ENCODE data around the gene ATG2B.

The ATG2B gene

DNA sequence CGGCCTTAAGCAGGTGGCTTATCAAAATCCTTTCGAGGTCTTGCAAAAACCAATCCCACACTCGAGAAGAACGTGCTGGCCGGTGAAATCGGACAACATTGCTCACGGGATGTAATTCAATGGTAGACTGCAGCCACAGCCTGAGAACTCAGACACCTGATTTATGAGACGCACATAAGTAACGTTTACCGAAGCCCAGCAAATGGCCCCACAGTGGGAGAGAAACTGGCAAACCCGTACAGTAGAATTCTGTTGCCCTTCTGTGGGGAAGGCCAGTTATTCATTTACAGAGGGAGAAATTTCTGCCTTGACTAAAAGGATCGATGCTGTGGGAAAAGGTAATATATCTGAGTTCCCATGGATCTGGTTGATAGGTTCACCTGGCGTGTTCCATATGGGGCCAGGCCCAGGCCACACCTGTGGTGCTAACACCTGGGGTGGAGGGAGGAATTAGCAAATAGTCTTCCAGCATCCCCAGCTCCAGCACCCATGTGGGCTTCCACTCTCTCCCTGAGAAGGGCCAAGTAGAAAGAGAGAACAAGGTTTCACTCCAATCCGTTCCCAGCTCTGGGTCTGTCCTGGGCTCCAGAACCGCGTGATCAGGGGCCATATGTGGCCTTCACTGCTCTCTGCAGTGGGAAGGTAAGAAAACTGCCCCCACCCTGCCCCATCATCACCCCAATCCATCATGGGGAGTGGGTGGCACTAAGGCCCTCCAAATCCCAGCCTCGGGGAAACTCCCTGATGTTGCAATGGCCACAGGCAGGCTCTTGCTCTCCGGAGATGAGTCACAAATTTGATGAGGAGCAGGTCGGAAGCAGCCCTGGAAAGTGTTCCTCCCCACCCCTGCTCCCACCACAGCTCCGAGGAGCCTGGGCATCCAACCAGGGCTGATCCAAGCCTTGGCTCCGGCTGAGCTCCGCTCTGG lies 94.4 kb downstream of the ATG2B start:
- no peak for DNase-seq

DNA sequence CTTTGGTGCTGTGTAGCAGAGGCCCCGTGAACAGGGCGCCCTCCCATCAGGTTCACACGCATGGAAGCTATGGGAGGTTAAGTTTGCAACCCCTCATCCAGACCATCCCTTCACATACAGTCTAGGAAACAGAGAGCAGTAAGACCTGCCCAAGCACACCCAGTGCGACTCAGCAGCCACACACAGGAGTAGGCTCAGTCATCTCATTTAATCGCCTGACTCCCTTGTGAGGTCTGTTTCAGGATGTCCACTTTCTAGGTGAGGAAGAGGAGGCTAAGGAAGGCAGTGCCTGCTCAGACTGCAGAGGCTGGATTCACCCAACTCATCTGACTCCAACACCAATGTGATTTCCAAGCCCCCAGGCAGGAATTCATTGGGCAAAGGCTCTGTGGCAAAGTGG lies 95.2 kb downstream of the ATG2B start:
- DNase-seq, result no peak

DNA sequence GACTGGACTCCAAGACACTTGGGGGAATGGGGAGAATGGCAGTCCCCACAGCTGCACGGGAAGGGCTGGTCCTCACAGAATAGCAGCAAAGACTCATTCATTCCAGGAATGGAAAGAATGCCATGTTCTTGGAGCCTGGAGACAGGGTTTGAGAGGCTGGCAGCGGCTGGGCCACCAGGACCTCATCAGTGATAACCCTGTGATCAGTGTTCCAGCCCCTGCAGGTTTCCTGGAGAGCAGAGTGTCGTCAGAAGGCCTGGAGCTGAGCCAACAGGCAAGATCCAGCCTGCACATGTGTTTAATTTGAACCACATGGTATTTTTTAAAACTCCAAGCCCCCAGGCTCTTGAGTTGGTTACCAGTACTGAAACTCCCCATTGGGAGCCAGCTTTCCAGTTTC lies 95.8 kb downstream of the ATG2B start:
- no peak for DNase-seq

DNA sequence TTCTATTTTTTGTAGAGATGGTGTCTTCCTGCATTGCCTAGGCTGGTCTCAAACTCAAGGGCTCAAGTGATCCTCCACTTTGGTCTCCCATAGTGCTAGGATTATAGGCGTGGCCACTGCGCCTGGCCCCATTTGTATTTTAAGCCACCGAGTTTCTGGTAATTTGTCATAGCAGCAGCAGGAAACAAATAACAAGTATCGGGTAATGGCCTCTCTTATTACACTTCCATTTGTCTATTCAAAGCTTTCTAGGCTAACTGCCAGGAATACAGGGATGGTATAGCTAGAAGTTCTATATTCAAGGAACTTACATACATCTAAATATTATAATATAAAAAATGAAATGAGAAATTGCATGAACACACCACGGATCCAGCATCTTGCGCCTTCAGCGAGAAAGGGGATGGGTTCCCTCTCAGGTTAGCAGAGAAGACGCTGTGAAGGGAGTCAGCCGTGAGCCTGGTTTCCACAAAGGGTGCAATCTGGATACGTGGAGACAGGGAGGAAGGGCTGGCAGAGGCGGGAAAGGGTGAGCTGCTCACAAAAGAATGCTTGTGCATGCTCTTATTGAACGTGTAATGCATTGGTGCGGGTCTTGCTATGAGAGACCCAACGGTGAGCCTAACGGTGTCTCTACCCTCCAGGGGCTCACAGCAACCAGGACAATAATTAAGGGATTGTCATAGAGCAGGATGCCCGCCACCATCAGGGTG lies 97.6 kb downstream of the ATG2B start:
- no peak for DNase-seq

DNA sequence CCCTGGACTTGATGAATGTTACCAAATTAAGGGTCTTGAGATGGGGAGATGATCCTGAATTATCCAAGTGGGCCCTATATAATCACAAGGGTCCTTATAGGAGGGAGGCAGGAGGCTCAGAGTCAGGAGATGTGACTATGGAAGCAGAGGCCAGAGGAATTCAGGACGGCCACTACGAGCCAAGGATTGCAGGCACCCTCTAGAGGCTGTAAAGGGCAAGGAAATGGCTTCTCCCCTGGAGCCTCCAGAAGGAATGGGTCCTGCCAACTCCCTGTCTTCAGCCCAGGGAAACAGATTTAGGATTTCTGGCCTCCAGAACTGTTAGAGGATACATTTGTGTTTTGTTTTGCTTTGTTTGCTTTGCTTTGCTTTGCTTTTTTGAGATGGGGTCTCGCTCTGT lies 98.3 kb downstream of the ATG2B start:
- peak; percentile 35 for DNase-seq

DNA sequence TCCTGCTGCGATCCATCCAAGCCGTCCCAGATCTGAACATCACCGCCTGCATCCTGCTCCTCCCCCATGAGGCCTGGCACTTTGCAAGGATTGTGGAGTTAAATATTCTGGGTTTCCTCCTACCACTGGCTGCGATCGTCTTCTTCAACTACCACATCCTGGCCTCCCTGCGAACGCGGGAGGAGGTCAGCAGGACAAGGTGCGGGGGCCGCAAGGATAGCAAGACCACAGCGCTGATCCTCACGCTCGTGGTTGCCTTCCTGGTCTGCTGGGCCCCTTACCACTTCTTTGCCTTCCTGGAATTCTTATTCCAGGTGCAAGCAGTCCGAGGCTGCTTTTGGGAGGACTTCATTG lies 99.0 kb downstream of the ATG2B start:
- DNase-seq, result no peak

DNA sequence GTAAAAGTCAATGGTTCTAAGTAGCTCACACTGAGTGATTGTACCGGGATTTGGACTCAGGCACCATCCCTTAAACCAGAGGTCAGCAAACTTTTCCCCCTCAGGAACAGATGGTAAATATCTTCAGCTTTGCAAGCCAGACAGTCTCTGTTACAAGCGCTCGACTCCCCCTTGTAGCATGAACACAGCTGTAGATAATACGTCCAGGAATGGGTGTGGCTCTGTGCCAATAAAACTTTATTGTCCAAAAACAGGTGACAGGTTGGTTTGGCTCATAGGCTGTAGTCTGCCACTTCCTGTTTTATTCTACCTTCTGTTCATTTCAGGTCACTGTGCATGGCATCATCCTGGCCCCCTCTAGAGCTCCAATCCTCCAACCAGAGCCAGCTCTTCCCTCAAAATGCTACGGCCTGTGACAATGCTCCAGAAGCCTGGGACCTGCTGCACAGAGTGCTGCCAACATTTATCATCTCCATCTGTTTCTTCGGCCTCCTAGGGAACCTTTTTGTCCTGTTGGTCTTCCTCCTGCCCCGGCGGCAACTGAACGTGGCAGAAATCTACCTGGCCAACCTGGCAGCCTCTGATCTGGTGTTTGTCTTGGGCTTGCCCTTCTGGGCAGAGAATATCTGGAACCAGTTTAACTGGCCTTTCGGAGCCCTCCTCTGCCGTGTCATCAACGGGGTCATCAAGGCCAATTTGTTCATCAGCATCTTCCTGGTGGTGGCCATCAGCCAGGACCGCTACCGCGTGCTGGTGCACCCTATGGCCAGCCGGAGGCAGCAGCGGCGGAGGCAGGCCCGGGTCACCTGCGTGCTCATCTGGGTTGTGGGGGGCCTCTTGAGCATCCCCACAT lies 99.6 kb downstream of the ATG2B start:
- DNase-seq, result peak; percentile 61

DNA sequence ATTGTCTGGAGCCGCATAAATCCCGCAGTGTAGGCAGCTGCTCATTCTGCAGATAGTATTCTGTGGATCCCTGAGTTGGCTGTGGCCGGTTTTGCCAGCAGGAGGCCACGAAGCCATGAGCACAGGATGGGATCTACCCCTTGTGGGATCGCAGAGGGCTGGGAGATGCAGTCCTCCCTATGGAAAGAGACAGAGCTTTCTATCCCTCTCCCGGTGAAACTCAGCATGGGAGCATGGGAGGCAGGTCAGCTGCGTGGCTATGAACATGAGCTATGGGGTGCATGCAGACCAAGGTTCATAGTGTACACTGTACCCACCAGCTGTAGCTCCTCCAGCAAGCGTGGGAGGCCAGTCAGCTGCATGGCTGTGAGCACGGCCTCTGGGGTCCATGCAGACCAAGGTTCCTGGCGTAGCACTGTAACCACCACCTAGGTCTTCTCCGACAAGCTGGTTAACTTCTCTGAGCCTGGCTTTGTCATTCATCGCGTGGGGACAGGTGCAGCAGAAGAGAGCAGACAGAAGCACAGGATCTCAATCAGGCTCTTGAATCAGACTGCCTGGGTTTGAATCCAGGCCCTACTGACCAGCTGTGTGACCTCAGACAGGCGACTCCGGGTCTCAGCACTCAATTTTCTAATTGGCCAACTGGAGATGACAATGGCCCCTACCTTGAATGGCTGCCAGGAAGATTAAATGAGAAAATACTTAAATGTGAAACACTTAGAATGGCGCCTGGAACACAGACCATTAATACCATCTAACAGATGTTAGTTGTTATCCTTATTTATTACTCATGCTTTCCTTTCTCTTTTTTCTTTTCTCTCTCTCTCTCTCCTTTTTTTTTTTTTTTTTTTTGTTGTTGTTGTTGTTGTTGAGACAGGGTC lies 101.1 kb downstream of the ATG2B start:
- no peak for DNase-seq

DNA sequence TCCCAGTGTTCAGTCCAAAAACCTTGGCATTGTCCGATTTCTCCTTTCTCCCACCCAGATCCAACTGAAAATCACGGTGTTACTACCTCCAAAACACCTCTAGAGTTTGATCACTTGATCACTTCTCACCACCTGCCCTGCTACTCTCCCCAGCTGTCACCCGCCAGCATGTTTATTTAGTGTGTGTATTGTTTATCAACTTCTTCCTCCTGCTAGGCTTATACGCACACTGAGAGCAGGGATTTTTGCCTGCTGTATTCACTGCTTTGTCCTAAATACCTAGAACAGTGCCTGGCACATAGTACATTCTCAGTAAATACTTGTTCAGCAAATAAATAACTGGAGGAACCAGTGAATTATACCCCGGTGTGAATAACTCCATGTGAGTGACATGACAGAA lies 102.1 kb downstream of the ATG2B start:
- no peak for DNase-seq

DNA sequence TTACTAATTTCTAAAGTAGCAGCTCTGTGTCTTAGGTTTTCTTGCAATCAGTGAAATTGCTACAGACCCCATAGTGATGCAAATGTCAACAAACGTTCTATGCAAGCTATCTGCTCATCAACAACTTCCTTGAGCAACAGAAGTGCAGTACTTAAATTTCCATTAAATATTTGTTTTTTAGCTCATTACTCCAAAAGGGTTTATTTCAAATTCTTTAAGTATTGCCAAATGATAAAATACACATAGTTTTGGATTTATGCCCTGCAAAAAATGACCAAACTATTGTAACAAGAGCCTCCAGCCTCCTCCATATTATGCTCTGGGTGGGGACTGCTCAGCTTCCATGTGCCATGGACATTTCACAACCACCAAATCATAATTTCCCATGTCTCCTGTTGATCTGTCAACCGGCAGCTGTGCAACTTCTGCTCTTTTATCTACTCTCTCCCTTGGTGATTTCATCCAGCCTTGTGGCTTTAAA lies 102.8 kb downstream of the ATG2B start:
- no peak for DNase-seq

DNA sequence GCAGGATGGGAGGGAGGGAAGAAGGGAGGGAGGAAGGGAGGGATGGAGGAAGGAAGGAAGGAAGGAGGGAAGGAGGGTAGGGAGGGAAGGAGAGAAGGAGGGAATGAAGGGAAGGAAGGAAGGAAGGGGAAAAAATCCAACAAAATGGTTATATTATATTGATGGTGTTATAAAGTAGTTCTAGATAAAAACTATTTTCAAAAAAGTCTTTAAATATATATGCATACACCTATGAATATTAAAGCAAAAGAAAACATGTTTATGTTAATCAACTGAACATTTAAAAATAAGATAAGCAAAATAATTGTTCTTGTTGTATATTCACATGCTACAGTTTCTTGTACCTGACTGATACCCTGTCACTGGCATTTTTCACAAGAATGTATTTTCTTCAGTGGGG lies 105.2 kb downstream of the ATG2B start:
- no peak for DNase-seq

DNA sequence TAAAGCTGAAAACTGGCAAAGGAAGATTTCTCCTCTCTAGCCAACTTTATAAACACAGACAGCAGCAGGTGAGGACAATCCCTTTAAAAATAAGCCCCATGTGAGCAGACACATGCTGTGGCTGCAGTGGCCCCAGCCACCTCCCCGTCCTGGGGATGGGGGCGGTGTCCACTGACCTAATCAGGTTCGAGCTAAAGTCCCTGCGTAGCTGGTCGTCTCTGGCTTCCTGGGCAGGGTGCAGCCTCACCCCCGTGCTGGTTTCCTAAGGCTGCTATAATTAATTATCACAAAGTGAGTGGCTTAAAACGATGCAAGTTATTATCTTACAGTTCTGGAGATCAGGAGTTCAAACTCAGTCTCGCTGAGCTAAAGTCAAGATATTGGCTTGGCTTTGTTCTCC lies 106.1 kb downstream of the ATG2B start:
- no peak for DNase-seq

DNA sequence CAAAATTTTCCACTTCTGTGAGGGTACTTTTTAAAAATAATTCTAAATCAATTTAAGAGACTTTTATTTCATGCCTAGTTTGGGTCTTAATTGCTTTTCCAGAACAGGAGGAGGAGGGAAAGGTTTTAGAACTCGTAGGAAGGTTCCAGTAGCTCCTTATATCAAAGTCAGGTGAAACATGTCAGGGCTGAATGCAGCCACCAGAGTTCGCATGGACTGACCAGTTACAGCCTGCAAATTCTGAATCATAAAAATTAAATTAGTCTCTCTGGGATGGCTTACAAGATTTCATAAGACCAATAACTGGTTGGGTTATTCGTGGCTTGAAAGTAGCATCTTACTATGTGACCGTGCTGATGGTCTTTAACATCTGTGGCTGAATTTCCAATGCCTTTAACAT lies 106.7 kb downstream of the ATG2B start:
- no peak for DNase-seq

DNA sequence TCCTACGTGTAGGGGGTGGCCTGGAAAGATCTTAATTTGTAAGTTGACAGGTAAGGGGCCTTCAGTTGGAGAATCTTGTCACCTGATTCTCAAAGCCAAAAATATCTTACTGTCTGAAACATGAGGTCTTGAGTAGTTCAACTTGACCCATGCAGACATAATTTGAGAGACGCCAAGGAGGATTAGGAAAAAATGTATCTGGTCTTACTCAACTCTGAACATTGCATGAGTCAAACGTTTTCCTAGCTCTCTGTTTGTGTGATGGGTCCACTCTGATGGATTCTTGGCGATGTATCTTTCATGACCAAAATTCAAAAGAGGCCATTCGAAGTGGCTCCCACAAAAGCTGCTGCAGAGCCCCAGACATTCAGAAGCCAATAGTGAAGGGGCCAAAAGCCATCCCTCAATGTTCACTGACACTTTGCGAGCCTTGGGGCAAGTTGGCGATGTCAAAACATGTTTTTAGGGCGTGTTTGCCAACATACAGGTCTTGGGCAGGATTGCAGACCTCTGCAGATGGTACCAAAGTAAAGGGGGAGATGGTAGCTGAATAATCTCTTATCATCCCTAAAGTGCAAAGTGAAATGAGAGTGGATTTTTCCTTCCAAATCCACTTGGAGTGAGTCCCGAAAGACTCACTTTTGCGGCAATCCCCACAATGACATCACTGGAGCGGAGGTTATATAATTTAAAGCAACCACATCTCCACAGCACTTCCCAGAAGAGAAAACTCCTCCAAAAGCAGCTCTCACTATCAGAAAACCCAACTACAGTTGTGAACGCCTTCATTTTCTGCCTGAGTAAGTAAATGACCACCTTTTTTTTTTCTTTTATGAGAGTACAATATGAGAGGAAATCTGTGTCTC lies 107.4 kb downstream of the ATG2B start, which contains the start of gene BDKRB1:
BDKRB1 (plus strand) TSS at position 710 of the 866 bp plus-strand sequence. CDS start 7,473 bp downstream, outside the sequence.
- no peak for DNase-seq

DNA sequence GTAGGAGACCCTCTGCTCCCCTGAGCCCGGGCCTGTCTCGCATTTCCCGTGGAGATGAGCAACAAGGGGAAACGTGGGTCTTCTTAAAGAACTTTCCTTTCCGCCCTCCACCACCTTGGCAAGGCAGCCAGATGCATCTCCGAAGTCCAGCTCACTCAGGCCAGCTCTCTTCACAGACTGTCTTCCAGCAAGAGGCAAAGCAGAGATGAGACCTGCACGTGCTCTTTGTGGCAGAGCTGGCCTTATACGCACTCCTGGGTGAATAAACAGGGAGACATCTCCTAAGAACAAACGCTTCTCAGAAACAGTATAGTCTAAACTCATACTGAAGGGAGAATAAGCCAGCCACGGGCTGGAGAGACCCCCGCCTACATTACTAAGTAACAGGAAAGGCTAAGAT lies 108.5 kb downstream of the ATG2B start:
- no peak for DNase-seq

DNA sequence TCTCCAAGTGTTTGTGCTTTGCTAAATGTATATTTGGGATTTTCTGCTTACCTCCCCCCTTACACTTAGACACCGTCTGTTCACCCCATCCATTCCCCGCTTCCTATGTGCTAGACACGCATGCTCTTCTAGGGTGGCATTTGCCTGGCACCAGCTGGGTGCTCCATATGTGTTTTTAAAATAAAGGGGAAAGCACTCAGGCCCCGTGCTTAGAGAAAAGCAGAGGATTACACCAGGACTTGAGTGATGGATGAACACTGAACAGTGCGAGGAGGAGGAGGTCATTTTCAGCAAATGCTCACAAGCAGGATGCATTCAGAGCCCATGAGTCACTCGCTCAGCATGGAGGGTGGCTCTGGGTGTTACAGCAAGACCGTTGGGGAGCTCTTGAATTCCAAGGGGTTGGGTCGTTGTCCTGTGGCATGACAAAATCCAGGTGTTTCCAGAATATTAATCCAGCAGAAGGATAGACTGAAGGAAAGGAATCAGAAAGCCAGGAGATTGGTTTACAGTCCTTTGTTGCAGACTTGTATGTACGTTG lies 110.1 kb downstream of the ATG2B start:
- DNase-seq, result peak; percentile 100

DNA sequence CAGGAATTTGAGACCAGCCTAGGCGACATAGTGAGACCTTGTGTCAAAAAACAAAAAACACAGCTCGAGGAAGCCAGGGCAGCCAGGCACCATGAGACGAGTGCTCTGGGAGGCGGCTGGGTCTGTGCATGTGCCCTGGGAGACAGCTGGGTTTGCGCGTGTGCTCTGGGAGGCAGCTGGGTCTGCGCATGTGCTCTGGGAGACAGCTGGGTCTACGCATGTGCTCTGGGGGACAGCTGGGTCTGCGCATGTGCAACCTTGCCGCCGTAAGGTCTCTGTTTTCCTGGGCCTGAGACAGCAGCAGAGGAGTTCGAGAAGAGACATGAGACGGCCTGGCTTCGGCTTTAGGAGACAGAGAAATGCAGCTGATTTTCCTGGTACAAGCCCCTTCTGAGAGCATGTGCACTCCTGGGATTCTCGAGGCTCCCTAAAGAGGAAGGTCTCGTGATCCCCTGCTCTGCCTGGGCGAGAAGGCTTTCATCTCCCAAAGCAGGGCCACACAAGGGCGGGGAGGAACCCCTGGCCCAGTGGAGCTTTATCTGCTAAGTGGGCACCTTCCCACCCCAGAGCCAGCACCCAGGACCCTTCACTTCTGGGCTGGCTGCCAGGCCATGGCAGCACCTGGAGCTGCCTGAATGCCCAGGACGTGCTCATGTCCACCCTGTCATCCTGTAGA lies 110.7 kb downstream of the ATG2B start:
- peak; percentile 85 for DNase-seq

DNA sequence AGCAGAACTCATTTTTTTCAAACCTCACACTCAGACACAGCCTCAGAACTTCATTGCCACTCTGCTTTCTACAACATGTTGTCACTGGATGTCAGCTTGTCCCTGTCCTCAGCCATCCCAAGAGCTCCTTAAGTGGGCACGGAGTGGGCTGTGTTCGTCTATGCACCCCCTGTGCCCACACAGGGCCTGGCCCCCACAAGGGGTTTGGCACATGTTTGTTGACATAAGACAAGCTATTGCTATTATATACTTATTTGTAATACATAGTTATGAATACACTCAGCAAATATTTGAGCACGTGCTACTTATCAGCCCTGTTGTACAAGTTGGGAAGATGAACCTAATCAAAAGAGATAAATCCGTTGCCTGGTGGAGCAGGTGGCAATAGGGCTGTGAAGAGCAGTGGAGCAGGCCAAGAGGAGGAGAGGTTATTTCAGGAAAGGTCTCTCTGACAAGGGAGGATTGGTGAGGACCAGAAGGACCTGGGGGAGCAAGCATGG lies 111.4 kb downstream of the ATG2B start:
- no peak for DNase-seq

DNA sequence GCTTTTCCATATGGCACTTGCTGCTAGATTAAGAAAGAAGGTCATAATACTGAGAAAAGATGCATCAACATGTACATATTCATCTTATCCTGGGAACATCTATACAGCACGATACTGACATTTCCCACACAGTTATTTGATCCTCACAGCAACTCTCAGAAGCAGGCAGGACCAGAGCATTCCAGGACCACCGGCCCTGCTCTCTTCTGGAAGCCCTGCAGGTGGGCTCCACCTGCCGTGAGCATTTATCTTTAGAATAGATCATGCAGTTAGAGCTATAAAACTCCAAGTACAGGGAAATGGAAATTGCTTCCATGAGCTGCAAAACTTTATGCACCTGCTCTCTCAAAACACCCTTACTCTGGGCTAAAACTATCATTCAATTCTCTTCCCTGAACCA lies 112.7 kb downstream of the ATG2B start:
- no peak for DNase-seq

DNA sequence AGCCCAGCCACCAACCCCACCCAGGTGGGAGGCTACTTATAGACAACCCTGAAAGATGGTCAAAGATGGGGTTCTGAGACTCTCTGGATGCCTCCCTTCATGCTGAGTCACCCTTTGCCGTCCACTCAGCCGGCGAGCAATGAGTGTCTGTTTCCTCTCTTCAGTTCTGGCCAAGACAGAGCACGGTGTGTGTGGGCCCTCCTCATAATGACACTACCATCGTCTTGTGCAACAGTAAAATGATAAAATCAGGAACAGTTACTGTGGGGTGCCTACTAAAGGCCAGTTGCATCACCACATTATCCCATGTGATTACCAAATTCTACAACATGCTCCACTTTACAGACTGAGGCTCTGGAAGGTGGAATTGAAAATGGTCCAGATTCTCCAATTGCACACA lies 114.1 kb downstream of the ATG2B start:
- no peak for DNase-seq
